Occipital lobe (tissue), 2 donors: Measurements from ENCODE around the gene GRIK4. TPM values are rescaled to one million over a fixed set of nuclear protein-coding genes. Genes with fewer than 3 reads are reported as not detected.

Source experiments
- DNase-seq: peaks from one replicate; lab custom pipeline; 2025; lab: John Stamatoyannopoulos, UW
- total RNA-seq: library from RNA; depleted of rRNA; stranded (reverse); fragments of >200 nt; gene quantifications from one replicate; pipeline ENCODE4 v1.2.3, GENCODE V29; 2014

Gene GRIK4
- total RNA-seq, 1 donor from 2014 or later, result 2.3 TPM

DNA sequence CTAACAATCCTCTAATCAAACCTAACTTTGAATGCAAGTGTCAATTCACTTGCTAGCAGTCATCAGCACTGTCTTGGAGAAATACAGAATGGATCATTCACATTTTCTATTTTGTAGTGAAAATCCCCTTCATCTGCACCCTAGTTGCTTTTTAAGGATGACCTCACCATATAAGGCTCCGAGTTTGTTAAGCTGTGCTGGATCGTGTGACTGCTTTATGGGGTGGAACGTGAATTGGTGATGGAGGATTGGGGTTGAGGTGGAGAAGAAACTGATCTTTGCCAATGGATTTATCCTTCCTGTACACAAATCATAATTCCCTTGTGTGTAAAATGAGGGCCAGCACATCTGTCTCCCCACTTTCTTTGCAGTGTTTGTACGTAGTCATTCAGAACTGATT is 426.7 kb downstream of the GRIK4 start:
- no peak for DNase-seq

DNA sequence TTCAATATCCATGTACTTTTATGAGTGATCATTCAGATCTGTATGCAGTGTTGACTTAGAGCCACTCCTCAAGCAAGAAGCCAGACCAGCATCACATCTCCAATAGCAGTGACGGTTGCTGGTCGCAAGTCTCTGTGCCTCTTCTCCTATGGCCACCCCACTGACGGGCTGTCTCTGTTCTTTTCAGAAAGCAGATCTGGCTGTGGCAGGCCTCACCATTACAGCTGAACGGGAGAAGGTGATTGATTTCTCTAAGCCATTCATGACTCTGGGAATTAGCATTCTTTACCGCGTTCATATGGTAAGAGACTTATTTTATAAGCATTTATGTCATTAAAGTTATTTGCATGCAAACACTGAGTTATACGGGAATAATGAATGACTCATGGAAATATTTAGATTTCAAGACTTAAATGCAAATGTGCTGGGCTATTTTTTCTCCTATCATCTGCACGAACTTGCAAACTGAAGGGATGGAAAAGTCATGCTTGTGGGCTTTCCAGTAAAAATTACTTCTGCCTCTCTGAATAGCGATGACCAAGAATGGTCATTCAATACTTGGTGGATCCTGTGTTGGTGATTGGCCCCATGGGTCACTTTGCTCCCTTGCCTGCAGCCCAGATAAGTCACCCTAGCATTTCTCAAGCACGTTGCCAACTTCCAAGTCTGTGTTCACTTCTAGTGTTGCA is 428.8 kb downstream of the GRIK4 start:
- DNase-seq, result no peak

DNA sequence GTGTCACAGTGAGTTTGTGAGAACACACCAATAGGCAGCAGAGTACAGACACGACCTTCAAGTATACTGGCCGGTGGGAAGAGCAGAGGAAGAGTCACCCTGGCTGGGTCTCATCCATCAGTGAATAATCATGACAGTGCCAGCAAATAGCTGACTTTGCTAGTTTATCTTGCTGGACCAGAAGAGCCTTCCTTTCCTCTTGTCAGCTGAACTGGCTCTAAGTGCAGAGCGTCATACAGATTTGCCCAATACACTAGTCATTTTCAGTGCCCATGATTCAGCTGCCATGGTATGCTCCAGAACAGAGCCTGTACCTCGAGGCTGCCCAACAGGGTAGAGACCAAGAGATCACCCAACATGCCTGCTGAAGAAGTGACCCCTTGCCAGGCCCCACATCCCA is 429.5 kb downstream of the GRIK4 start:
- no peak for DNase-seq

DNA sequence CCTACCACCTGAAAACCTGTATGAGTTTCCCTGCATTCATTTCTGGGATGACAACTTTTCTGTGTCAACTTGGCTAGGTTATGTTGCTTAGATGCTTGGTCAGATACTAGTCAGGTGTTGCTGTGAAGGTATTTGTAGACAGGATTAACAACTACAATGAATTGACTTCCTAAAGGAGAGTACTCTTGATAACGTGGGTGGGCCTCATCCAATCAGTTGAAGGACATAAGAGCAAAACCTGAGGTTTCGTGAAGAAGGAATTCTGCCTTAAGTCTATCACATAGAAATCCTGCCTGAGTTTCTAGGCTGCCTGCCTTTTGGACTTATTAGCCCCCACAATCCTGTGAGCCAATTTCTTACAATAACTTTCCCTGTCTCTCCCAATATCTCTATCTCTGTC is 431.2 kb downstream of the GRIK4 start:
- no peak for DNase-seq

DNA sequence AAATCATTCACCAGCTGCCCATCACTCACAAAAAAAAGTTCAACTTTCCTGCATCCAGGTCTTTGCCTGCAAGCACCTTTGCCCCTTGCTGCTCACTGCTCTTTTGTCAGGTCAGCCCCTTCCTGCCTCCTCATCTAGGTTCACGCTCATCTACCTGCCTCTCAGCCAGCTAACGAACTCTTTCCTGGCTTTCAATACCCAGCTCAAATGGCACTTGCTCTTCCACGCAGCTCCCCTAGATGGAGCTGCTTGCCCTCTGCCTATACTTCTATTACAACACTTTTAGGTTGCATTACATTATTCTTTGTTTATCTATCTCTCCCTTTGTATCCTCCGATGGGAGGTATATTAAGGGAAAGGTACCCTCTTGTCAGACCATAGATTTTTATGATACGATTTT is 433.5 kb downstream of the GRIK4 start:
- DNase-seq, result no peak

- no peak for DNase-seq
Measured at GRCh38 chr11:120950880-120951279, 439.3 kb downstream of the GRIK4 start.

DNA sequence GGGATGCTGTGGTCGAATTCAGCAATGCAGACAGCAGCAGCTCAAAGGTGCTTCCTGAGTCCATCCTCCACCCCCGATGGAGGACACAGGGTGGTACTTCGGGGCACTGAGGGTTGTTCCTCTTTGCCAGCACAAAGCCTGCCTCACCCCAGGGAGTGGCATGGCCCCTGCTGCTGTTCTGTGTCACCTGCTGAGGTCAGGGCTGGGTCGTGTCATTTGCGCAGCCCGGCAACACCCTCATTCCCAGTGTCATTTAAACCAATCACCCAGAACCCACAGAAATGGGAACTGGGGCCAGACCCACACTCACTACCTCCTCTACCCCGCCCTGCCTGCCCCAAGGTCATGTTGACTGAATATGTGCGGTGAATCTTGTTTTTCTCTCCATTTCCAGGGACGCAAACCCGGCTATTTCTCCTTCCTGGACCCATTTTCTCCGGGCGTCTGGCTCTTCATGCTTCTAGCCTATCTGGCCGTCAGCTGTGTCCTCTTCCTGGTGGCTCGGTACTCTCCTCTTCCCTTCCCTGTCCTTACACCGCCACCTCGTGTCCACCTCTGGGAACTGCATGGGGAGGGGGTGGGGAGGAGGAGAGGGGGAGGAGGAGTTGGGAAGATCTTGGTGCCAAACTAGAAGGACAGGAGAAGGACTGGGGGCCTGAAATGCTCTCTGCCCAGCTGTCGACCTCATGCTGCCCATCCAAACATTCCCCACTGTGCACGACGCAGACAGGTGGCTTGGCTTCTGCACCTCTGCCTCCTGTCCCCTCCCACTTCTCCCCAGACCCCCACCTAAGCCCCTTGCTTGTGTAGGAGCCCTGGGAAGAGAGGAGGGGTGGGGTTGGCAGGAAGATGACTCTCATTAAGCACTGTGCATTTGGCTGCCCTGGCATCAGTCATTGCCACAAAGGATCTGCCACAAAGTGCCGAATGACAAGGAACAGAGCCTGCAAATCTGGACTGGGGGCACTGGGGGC is 441.2 kb downstream of the GRIK4 start:
- DNase-seq, result peak; percentile 78

DNA sequence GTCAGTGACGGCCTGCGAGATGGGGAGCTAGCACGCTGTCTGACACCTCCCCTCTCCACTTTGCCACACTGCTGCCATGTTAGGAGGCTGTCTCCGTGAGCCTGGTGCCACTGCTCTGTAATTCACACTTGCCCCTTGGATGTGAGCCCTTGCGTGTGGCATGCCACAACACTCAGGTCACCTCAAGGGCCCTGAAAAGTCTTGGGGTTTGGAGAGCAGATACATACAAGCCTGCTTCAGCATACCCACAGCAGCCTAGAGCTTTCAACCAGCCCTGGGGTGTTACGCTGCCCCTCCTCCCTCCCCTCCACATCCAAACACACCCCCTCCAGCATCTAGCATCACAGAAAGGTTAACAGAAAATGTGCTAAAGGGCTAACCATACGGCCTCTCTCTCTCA is 442.8 kb downstream of the GRIK4 start:
- DNase-seq, result no peak

DNA sequence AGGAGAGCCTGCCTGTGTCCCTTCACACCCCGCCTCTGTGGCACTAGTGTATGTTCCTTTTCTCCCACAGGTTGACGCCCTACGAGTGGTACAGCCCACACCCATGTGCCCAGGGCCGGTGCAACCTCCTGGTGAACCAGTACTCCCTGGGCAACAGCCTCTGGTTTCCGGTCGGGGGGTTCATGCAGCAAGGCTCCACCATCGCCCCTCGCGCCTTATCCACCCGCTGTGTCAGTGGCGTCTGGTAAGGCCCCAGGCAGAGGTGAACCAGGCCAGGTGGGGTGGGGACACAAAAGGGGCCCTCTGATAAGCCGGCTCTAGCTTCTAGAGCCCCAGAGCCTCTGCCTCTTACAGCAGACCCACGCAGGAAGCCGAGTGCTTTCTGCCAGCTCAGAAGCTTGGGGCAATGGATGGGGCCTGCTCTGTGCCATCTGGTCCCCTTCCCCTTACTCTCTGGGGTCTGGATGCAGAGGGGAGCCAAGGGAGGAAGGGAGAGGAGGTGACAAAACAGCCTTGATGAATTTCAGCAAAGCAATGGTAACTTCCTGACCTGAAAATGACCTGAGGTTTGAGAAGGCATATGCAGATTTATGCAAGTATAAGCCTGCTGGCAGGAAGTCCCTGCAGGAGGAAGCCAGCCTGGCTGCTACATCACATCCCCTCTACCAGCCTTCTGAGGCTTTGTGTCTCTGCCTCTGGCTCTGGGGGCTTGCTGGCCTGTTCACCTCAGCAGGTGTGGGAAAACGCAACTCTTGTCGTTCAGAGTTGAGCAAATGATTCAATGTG is 445.4 kb downstream of the GRIK4 start:
- DNase-seq, result no peak

GRCh38 chr11:120958185-120958584 is 446.6 kb downstream of the GRIK4 start:
- no peak for DNase-seq

DNA sequence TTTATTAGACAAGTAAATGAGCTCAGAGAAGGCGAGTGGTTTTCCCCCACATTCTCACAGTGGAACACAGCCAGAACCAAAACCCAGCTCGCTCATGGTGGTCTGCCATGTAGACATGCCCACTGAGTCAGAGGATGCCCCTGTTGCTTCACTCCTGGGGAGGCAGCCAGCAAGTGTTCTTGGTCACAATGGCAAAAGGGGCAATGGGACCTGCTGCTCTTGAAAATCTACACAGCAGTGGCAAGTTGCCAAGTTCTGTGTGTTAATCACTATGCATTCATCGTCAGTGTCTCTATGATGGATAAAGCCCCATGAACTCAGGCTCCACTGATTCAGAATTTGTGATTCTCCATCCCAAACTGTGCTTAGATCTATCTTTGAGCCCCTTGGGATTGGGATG is 447.6 kb downstream of the GRIK4 start:
- no peak for DNase-seq

DNA sequence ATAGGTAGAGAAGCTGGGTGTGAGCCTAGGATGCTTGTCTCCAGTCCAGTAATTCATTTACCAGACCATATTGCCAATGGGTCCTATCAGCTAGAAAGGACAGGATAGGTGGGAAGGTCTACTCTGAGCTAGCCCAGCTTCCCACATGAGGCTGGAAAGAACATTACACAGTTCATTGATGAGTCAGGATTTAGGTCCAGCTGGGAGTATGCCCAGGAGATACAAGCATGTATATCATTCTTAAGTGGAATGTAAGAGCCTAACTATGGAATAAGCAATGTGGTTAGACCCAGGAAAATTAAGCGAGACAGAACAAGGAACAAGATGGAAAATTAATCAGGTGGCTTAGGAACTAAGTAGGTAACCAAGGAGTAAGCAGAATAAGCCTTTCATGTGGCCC is 453.3 kb downstream of the GRIK4 start:
- DNase-seq, result no peak

DNA sequence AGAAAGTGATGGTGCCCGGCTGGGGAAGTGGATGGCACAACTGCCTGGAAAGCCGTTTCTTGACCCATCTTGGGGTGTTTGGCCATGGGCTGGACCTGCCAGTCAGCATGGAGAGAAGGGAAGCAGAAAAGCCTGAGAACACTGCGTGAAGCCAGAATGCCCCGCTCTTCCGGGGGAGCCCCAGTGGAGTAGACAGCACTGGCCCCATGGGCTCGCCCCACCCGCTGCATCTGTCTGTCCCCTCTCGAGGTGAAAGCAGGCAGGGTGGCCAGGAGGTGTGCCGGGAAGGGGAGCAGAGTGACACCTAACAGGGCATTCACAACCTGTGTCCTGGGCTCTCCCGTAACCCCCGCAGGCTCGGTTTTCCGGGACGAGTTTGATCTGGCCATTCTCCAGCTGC is 455.3 kb downstream of the GRIK4 start:
- no peak for DNase-seq

DNA sequence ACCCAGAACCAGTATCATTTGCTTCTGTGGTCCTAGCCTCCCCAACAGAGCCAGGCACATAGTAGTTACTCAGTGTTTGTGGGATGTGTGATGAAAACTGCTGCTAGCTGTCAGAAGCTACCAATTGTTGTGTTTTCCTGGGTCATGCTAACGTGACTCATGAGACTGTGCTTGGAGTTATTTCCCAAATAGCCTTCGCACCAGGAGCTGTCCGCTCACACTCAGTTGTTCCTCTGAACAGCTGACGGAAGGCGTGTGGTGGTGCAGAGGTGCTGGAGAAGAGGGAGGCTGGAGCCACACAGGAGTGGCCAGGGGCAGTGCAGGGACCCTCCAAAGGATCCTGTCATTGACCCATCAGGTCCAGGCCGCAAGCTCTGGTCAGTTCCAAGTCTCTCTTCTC is 458.4 kb downstream of the GRIK4 start:
- DNase-seq, result no peak

GRCh38 chr11:120971825-120972224 is 460.3 kb downstream of the GRIK4 start:
- DNase-seq, result no peak

GRCh38 chr11:120972621-120973020 is 461.1 kb downstream of the GRIK4 start:
- no peak for DNase-seq

DNA sequence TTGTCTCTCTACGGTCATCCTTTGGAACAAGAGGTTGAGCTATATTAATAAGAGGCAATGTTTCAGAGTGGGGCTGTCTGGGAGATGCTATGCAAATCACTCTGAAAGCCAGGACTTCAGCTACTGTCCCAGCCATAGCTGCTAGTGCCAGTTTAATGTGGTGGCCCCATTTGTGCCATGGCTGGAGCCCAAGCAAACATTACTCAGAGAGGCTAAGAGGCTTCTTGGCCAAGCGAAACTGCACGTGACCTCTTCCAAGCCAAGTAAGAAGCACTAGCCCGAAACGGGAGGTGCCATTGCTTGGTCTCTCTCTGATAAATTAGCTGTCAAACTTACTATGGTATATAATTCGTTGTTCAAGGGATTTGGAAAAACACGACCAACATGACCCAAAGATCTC is 462.0 kb downstream of the GRIK4 start:
- no peak for DNase-seq

GRCh38 chr11:120974466-120974865 is 462.9 kb downstream of the GRIK4 start:
- no peak for DNase-seq

GRCh38 chr11:120974965-120975364 is 463.4 kb downstream of the GRIK4 start:
- peak; percentile 15 for DNase-seq

GRCh38 chr11:120977266-120978137 is 466.0 kb downstream of the GRIK4 start:
- DNase-seq, result no peak

DNA sequence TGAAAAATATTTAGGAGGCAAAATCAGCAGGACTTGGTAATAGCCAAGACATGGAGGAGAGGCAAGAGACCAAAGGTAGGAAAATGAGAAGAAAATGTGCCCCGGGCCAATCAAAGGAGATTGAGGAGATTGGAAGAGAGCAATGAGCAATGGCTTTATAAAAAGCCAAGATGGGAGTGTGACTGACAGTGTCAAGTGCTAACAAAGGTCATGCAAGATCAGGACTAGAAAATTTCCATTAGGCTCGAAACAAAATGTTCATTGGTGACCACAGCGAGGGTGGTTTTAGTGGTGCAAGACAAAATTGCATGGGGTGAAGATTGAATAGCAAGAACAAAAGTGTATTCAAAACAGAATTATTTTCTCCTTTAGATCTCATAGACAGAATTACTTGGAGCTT is 467.2 kb downstream of the GRIK4 start:
- DNase-seq, result no peak
